OCI-LY7 (cell line): Measurements from ENCODE around the gene FNBP1. TPM values are rescaled to one million over a fixed set of nuclear protein-coding genes. Genes with fewer than 3 reads are reported as not detected.

Experiments used
- BruUV-seq: library from RNA; stranded (reverse); fragments of 400-500 nt; replicated peaks from 2 replicates; lab custom pipeline; 2021; lab: Mats Ljungman, UMichigan
- CTCF ChIA-PET: fragments of 300-600 bp; sonication (Branson Sonifier 250); formaldehyde crosslinking; loops from one replicate; lab custom pipeline; 2022; ENCODE audit warnings: antibody characterized with exemption; ENCODE audit not compliant: unreplicated experiment; lab: Charles Lee
- POLR2A ChIA-PET: fragments of 300-600 bp; sonication (Branson Sonifier 250); formaldehyde crosslinking; loops from one replicate; lab custom pipeline; 2022; ENCODE audit warnings: antibody characterized with exemption; lab: Charles Lee
- DNase-seq: peaks from one replicate; pipeline ENCODE4 v3.0.0-alpha.2; 2015; ENCODE audit warnings: low spot score
- H2AFZ ChIP-seq: fragments of 200-600 bp; sonication (generic), shearing (Covaris generic); 2 replicates; pipeline ENCODE4 v1.6.1; 2014; ENCODE audit warnings: mild to moderate bottlenecking, antibody characterized with exemption, low read length, moderate library complexity
- H3K27ac ChIP-seq: fragments of 200-600 bp; sonication (generic); 2 replicates; pipeline ENCODE4 v1.5.1; 2014; ENCODE audit warnings: mixed run types, low read depth, mild to moderate bottlenecking, moderate library complexity, low read length, inconsistent platforms; ENCODE audit not compliant: poor library complexity, severe bottlenecking
- H3K36me3 ChIP-seq: fragments of 200-600 bp; sonication (generic); 2 replicates; pipeline ENCODE4 v1.6.1; 2014; ENCODE audit warnings: mild to moderate bottlenecking, antibody characterized with exemption, low read length, moderate library complexity, mixed read lengths; ENCODE audit not compliant: insufficient read depth
- H3K4me1 ChIP-seq: fragments of 200-600 bp; sonication (generic); 2 replicates; pipeline ENCODE4 v1.5.1; 2014; ENCODE audit warnings: mild to moderate bottlenecking, low read length; ENCODE audit not compliant: insufficient read depth, poor library complexity, severe bottlenecking
- H3K4me2 ChIP-seq: fragments of 200-600 bp; sonication (generic); 2 replicates; pipeline ENCODE4 v1.6.1; 2014; ENCODE audit warnings: mild to moderate bottlenecking, low read length
- H3K4me3 ChIP-seq: fragments of 200-600 bp; sonication (generic); 2 replicates; pipeline ENCODE4 v1.5.1; 2014; ENCODE audit warnings: mild to moderate bottlenecking, low read depth, low read length; ENCODE audit not compliant: poor library complexity, severe bottlenecking
- H3K79me2 ChIP-seq: fragments of 200-600 bp; sonication (generic); 2 replicates; pipeline ENCODE4 v1.6.1; 2016; ENCODE audit warnings: low read depth, mild to moderate bottlenecking, low read length, moderate library complexity, mixed read lengths; ENCODE audit not compliant: insufficient read depth
- H3K9me2 ChIP-seq: fragments of 200-600 bp; sonication (generic); 2 replicates; pipeline ENCODE4 v1.6.1; 2016; ENCODE audit warnings: mild to moderate bottlenecking, low read length, mixed read lengths; ENCODE audit not compliant: insufficient read depth
- H3K9me3 ChIP-seq: fragments of 200-600 bp; sonication (generic); 2 replicates; pipeline ENCODE4 v1.6.1; 2014; ENCODE audit warnings: mild to moderate bottlenecking, mixed run types, low read length, mixed read lengths
- H4K20me1 ChIP-seq: fragments of 200-600 bp; sonication (generic); 2 replicates; pipeline ENCODE4 v1.6.1; 2014; ENCODE audit warnings: mild to moderate bottlenecking, antibody characterized with exemption, low read length, moderate library complexity, mixed read lengths; ENCODE audit not compliant: insufficient read depth
- EZH2phosphoT487 ChIP-seq: fragments of 200-600 bp; sonication (generic); IDR thresholded peaks from 2 replicates; pipeline ENCODE4 v1.6.1; 2018; ENCODE audit warnings: low read depth, borderline replicate concordance, mild to moderate bottlenecking, mixed run types, antibody characterized with exemption, low read length, moderate library complexity, mixed read lengths
- intact Hi-C: fragments of 100-400 bp; cut with micrococcal nuclease; formaldehyde crosslinking; loops from one replicate; pipeline ENCODE4 v1.10.0; 2022; ENCODE audit not compliant: unreplicated experiment
- total RNA-seq, 2 experiments: library from RNA; depleted of rRNA in 1 of 2; stranded (reverse); fragments of >200 nt in 1 of 2; shearing (Covaris generic) in 1 of 2; gene quantifications; 2 replicates each; pipeline ENCODE4 v1.2.3, GENCODE V29; 2014 to 2022
- TF ChIP-seq, protein P1 (sequence below): fragments of 200-600 bp; sonication (generic); conservative IDR thresholded peaks from 2 replicates; pipeline ENCODE4 v1.5.1; 2014; ENCODE audit warnings: mild to moderate bottlenecking, antibody characterized with exemption, low read length, moderate library complexity, mixed read lengths

FNBP1 gene
- total RNA-seq, 2 experiments from 2014 or later: 93.3 to 164 TPM

DNA sequence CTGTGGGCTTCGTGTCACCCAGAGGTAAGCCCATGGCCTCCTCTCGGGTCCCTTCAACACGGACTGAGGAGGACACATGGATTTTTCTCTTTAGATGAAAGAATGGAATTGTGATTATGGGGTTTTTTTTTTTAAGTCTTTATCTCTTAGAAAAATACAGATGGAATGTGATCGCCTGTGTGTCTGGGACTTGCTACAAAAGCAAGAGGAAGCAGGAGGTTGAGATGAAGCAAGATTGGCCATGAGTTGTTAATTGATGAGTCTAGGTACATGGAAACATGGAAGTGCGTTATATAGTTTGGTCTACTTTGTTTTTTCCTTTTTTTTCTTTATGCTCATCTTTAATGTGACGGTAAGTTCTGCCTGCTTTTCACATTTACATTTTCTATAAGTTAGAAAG, 193.1 kb downstream of the FNBP1 start:
- Histone ChIP-seq H3K4me1 (peaks cover 4% of the 10 kb centered on the region), H3K4me3 (no peak overlapping the region), H3K27ac (no peak overlapping the region), H4K20me1 (no peaks in the 10 kb centered on the region), H3K9me2 (no peaks in the 10 kb centered on the region), H3K36me3 (peaks cover 20% of the 10 kb centered on the region), H3K79me2 (no peaks in the 10 kb centered on the region), H2AFZ (no peak overlapping the region), H3K4me2 (no peak overlapping the region), H3K9me3 (no peaks in the 10 kb centered on the region)
- TF ChIP-seq, protein P1, sequence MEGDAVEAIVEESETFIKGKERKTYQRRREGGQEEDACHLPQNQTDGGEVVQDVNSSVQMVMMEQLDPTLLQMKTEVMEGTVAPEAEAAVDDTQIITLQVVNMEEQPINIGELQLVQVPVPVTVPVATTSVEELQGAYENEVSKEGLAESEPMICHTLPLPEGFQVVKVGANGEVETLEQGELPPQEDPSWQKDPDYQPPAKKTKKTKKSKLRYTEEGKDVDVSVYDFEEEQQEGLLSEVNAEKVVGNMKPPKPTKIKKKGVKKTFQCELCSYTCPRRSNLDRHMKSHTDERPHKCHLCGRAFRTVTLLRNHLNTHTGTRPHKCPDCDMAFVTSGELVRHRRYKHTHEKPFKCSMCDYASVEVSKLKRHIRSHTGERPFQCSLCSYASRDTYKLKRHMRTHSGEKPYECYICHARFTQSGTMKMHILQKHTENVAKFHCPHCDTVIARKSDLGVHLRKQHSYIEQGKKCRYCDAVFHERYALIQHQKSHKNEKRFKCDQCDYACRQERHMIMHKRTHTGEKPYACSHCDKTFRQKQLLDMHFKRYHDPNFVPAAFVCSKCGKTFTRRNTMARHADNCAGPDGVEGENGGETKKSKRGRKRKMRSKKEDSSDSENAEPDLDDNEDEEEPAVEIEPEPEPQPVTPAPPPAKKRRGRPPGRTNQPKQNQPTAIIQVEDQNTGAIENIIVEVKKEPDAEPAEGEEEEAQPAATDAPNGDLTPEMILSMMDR: no peak
- TF ChIP-seq EZH2phosphoT487: no peak
- BruUV-seq: no TSS peak
- intact Hi-C loops: no loop called here
- DNase-seq: no peak
- POLR2A ChIA-PET: interaction anchor here (1.0 kb wide), 1 partner anchor 169 kb away, joined by 3 read pairs; no protein-coding TSS in a partner anchor
- CTCF ChIA-PET: no interaction called here

DNA sequence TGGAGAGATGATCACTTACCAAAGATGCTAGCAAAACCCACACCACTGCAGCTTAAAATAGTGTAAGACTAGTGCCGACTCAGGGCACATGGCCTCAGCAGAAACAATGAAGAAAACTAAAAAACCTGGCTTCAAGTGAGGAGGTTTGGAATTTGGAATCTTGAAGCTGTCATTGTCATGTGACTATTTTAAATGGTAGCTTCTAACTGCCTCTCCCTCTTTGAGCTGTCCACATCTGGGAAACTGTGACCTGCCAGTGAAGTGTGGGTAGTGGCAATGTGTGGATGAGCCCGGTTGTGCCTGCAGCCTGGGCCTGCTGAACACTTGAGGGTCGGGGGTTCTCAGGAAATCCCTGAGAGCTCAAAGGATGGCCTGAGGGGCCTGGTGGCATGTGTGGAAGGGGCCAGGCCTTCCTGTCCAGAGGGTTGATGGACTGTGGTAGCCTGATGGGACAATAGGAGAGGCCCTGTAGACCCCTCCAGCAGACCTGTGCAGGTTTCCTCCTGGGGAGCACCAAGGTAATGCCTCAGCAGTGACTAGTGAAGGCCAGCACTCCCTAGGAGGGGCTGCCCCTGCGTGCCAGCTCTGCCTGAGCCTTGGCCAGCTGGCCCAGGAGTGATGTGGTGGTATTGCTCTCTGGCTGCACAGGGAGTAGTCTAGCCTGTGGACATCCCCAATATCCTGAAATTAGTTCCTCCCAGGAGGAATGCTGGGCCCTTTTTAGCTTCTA, 194.1 kb downstream of the FNBP1 start:
- no peak for DNase-seq
- H2AFZ ChIP-seq: no peak overlapping the region
- H3K4me3 ChIP-seq: no peak overlapping the region
- no peaks in the 10 kb centered on the region for H4K20me1 ChIP-seq
- TF ChIP-seq EZH2phosphoT487: no peak
- TF ChIP-seq, protein P1: no peak
- intact Hi-C loops: no loop called here
- no peak overlapping the region for H3K4me2 ChIP-seq
- ChIA-PET POLR2A (interaction anchor here (1.0 kb wide), 1 partner anchor 170 kb away, joined by 3 read pairs; no protein-coding TSS in a partner anchor), CTCF (no interaction called here)
- peaks cover 4% of the 10 kb centered on the region for H3K4me1 ChIP-seq
- no peaks in the 10 kb centered on the region for H3K9me3 ChIP-seq
- no peaks in the 10 kb centered on the region for H3K9me2 ChIP-seq
- no peak overlapping the region for H3K27ac ChIP-seq
- no TSS peak for BruUV-seq
- no peaks in the 10 kb centered on the region for H3K79me2 ChIP-seq
- peaks cover 14% of the 10 kb centered on the region for H3K36me3 ChIP-seq

DNA sequence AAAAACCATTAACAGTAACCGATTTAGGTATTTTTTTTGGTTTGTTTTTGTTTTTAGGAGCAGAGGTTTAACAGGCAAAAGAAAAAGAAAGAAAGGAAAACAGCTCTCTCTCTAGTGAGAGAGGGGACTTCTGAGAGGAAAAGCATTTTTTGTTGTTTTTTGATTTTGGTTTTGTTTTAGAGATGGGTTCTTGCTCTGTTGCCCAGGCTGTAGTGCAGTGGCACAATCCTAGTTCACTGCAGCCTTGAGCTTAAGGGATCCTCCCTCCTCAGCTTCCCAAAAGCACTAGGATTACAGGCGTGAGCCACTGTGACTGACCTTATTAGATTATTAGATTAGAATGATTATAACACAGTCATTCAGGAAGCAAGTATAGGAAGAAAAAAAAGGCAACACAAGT, 197.6 kb downstream of the FNBP1 start:
- H3K9me2 ChIP-seq: no peaks in the 10 kb centered on the region
- H3K27ac ChIP-seq: no peak overlapping the region
- no peak overlapping the region for H2AFZ ChIP-seq
- intact Hi-C loops: no loop called here
- no peaks in the 10 kb centered on the region for H4K20me1 ChIP-seq
- no peak for DNase-seq
- ChIA-PET CTCF (no interaction called here), POLR2A (interaction anchor here (1.0 kb wide), 1 partner anchor 11 kb away, joined by 3 read pairs; no protein-coding TSS in a partner anchor)
- no peak overlapping the region for H3K4me2 ChIP-seq
- no peak overlapping the region for H3K4me3 ChIP-seq
- H3K4me1 ChIP-seq: peaks cover 5% of the 10 kb centered on the region
- H3K9me3 ChIP-seq: no peaks in the 10 kb centered on the region
- no peak for TF ChIP-seq EZH2phosphoT487
- TF ChIP-seq, protein P1: no peak
- no TSS peak for BruUV-seq
- no peaks in the 10 kb centered on the region for H3K36me3 ChIP-seq
- no peaks in the 10 kb centered on the region for H3K79me2 ChIP-seq
